ENCODE data around the gene LRCOL1.
A peak's percentile ranks its signal among the peaks of the same experiment; 100 is the strongest.

LRCOL1 gene

GRCh38 chr12:132619071-132619385 is 8.6 kb upstream of the LRCOL1 start:
- DNase-seq (ENCODE audit: low read depth) = no peak

GRCh38 chr12:132618683-132619043 is 8.3 kb upstream of the LRCOL1 start, which contains the start of gene P2RX2:
TSS of gene P2RX2 (plus strand) at chr12:132618776. CDS start at chr12:132618817, 41 bp downstream.
- DNase-seq (ENCODE audit: low read depth) = no peak

GRCh38 chr12:132617822-132618682 is 7.7 kb upstream of the LRCOL1 start:
- no peak for DNase-seq (ENCODE audit: low read depth)

- DNase-seq (ENCODE audit: low read depth) = no peak
These were observed 6.8 kb upstream of the LRCOL1 start for GRCh38 chr12:132617135-132617701.

GRCh38 chr12:132615579-132616038 is 5.2 kb upstream of the LRCOL1 start:
- DNase-seq (ENCODE audit: low read depth) = no peak

DNA sequence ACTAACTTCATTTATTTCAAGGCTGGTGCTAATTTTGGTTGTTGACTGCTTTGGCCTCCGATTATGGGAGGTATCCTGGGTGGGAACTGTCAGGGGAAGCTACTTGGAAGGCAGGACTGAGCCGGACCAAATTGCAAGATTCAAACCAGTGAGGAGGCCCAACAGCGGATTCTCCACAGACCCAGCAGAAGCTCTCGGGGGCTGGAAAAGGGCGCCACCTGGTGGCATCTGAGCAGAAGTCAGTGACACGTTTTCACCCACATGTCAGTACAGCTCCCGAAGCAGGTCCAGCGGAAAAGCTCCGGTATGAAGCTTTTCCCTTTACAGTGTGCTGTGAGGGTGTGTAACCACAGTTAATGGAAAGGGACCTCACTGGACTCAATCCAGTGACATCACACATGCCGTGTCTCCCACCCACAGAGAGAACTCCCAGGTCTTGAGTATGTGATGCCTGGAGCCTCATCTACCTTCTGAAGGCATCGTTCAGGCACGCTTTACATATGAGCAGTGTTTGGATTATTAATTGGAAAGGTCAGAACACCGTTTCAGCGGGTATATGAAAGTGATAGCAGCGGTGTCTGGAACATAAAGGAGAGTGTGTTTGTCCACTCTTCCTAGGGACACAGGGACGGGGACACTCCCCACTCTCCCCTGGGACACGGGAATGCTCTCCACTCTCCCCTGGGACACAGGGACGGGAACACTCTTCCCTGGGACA is 4.6 kb upstream of the LRCOL1 start:
- peak; percentile 84 for DNase-seq (ENCODE audit: low read depth)

DNA sequence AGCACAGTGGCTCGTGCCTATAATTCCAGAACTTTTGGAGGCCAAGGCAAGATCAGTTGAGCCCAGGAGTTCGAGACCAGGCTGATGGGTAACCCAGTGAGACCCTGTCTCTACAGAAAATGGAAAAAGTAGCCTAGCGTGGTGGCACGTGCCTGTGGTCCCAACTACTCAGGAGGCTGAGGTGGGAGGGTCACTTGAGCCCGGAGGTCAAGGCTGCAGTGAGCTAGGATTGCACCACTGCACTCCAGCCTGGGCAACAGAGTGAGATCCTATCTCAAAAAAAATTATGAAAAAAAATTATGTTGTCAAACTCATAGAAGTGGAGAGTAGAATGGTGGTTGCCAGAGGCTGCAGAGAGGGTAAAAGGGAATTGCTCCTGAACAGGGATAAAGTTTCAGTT is 3.6 kb upstream of the LRCOL1 start:
- DNase-seq (ENCODE audit: low read depth) = no peak

DNA sequence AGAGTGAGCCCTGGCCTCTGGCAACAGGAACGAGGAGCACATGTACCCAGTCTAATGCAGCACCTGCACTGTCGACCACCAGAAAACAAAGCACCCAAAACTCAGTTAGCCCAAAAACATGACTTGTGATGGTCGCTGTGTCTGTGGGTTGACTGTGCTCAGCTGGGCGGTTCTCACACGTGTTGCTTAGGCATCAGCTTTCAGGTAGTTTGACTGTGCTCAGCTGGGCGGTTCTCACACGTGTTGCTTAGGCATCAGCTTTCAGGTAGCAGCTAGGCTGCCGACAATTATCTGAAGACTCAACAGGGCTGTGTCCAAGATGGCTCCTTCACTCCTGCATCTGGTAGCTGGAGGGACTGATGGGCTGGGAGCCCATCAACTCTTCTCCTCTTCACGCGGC is 1.2 kb upstream of the LRCOL1 start:
- DNase-seq (ENCODE audit: low read depth) = no peak

GRCh38 chr12:132610866-132611602 is 652 bp upstream of the LRCOL1 start:
- no peak for DNase-seq (ENCODE audit: low read depth)

DNA sequence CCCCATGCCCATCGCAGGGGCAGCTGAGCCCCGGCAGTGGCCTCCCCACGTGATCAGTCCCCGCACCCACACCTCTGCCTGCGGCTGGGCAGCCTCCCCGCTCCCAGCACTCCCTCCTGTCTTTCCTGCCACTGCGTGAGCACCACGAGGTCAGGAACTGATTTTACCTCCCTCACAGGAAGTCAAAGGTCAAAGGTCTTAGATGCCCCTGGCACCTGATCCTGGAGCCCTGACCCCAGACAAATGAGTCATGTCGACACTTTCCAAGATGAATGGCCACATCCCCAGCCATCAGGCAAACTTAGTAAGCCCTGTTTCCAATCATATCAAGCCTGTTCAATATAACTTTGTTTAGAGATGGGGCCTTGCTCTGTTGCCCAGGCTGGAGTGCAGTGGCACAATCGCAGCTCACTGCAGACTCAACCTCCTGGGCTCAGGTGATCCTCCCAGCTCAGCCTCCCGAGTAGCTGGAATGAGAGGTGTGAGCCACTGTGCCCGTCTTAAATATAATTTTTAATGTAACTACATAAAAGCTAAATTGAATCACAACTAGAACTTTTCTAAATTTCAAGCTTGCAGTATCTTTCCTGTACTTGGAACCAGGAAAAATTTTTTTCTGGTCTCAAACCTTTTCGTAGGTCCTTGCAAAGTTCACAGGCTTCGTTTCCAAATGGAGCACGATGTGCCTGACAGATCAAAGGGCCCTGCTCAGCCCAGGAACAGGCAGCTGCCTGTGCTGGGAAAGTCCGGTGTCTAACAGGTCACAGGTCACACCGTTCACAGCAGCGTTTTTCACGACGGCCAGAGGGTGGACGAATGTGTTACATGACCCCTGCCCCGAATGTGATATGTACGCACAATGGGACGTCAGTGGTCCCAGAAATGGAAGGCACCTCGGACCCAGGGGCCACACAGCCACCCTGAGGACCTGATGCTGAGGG is 1.9 kb downstream of the LRCOL1 start:
- DNase-seq (ENCODE audit: low read depth) = no peak

GRCh38 chr12:132606927-132607326 is 3.5 kb downstream of the LRCOL1 start:
- DNase-seq (ENCODE audit: low read depth) = no peak

DNA sequence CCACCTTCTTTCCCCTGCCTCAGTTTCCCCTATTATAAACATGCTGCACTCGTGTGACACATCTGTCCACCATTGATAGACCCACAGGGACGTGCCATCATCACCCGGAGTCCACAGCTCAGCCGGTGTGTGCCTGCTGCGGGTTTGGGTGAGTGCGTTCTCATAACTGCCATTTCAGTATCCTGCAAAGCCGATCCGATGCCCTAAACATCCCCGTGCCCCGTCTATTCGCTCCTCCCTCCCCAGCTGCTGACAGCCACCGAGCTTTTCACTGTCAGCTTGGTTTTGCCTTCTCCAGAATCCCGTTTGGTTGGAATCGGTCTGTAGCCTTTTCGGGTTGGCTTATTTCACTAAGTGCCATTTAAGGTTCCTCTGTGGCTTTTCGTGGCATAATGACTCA is 3.9 kb downstream of the LRCOL1 start:
- peak; percentile 16 for DNase-seq (ENCODE audit: low read depth)

DNA sequence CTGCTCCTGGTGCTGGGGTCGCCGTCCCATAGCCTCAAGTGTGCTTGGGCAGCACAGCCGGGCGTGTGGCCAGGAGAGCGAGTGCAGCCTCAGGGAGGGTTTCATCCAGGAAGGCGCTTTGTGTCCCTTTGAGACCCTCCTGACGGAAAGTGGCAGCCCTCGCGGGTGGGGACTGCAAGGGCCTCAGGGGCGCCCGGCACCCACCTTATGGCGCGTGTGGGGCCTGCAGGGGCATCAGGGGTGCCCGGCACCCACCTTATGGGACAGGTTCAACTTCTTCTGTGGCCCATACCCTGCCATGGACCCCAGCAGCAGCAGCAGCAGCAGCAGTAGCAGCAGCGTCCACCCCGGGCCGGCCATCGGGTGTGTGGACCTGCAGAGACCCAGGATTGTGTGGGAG is 4.5 kb downstream of the LRCOL1 start:
- DNase-seq (ENCODE audit: low read depth) = no peak

DNA sequence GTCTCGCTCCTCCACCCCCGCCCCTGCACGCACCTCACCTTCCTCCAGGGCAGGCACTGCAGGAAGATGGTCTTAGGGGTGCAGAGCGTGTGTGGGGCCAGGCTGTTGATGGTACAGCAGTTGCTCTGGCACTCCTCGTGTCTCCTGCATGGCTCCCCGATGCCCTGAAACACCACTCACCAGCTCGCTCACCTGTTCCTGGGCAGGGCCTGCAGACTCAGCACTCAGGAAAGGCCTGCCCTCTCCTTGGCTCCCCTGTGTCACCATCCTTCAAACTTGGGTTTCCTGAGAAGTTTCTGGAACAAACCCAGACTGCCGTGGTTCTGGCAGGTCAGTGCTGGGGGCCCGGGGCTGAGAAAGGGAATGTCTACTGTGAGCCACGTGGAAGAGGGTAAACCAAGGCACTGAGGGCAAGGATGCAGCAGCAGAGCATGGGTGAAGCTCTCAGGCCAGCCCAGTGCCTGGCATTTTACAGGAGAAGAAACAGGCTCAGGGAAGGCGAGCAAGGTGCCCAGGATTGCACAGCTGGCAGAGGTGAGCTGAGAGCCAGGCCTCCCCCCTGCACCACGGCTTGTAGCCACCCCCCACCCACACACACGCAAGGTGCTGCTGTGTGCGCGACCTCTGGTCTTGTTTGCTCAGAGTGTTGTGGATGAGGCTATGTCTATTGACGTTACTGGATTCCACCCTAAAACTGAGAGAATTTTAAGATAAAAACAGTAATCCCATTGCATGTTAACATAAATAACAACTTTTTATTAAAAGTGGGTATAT is 5.5 kb downstream of the LRCOL1 start:
- no peak for DNase-seq (ENCODE audit: low read depth)

DNA sequence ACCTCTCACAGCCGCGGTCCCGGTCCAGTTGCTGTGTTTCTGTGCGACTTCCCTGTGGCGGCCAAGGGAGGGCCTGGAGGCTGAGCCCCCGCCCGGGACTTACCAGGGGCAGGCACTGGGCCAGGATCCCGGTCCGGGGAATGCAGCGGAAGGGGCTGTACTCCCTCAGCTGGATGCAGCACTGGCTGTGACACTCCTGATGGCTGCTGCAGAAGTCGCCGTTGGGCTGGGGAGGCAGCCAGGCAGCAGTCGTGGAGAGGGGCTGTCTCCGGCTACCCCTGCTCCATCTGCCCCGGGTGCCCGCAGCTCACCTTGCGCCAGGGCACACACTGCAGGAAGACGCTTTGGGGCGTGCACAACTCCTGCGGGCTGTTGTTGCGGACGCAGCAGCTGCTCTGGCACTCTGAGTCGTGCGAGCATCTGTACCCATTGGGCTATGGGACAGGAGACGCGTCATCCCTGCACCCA is 6.2 kb downstream of the LRCOL1 start:
- no peak for DNase-seq (ENCODE audit: low read depth)

- no peak for DNase-seq (ENCODE audit: low read depth)
These were observed 6.9 kb downstream of the LRCOL1 start for GRCh38 chr12:132603240-132604150.

GRCh38 chr12:132602572-132603239 is 7.7 kb downstream of the LRCOL1 start:
- no peak for DNase-seq (ENCODE audit: low read depth)

GRCh38 chr12:132601171-132601883 is 9.1 kb downstream of the LRCOL1 start:
- DNase-seq (ENCODE audit: low read depth) = no peak
